Activated B cell treated with CpG ODN at 0.5 μM for 24 hours (primary cell): Measurements from ENCODE around the gene DLGAP4. TPM values are rescaled to one million over a fixed set of nuclear protein-coding genes. Genes with fewer than 3 reads are reported as not detected.

Source experiments
- ATAC-seq: fragments of 200-7000 bp; cut with Tn5 transposase; one replicate; pipeline ENCODE4 v1.10.0; 2021; ENCODE audit warnings: low read depth, mild to moderate bottlenecking, moderate library complexity
- CTCF ChIA-PET: fragments of 350-600 bp; sonication (Branson Sonifier 250); formaldehyde crosslinking; loops from one replicate; lab custom pipeline; 2021; ENCODE audit warnings: antibody characterized with exemption; lab: Charles Lee
- POLR2A ChIA-PET: fragments of 350-600 bp; sonication (Branson Sonifier 250); formaldehyde crosslinking; loops from one replicate; lab custom pipeline; 2021; ENCODE audit warnings: antibody characterized with exemption; lab: Charles Lee
- DNase-seq: peaks from one replicate; pipeline ENCODE4 v3.0.0; 2022
- H3K27ac Mint-ChIP-seq: one replicate; pipeline ENCODE4 v1.8.0; 2020; ENCODE audit warnings: mixed read lengths
- H3K27me3 Mint-ChIP-seq: one replicate; pipeline ENCODE4 v1.8.0; 2021; ENCODE audit warnings: mixed read lengths
- H3K36me3 Mint-ChIP-seq: one replicate; pipeline ENCODE4 v1.8.0; 2021; ENCODE audit warnings: low read depth, mixed read lengths
- H3K4me1 Mint-ChIP-seq: one replicate; pipeline ENCODE4 v1.8.0; 2021; ENCODE audit warnings: mixed read lengths
- H3K4me3 Mint-ChIP-seq: one replicate; pipeline ENCODE4 v1.8.0; 2020; ENCODE audit warnings: mild to moderate bottlenecking, mixed read lengths
- H3K9me3 Mint-ChIP-seq: one replicate; pipeline ENCODE4 v1.8.0; 2020; ENCODE audit warnings: mixed read lengths
- intact Hi-C: fragments of 100-400 bp; cut with micrococcal nuclease; formaldehyde crosslinking; loops from one replicate; pipeline ENCODE4 v1.15.1; 2024
- total RNA-seq: library from RNA; stranded (reverse); gene quantifications from 2 replicates; pipeline ENCODE4 v1.2.3, GENCODE V29; 2022
- TF ChIP-seq, protein P1 (sequence below): fragments of 200-600 bp; IDR thresholded peaks from one replicate; pipeline ENCODE4 v1.8.0; 2022; ENCODE audit warnings: antibody characterized with exemption, mild to moderate bottlenecking

Gene DLGAP4
- total RNA-seq, 1 donor from 2014 or later = 38.7 TPM

DNA sequence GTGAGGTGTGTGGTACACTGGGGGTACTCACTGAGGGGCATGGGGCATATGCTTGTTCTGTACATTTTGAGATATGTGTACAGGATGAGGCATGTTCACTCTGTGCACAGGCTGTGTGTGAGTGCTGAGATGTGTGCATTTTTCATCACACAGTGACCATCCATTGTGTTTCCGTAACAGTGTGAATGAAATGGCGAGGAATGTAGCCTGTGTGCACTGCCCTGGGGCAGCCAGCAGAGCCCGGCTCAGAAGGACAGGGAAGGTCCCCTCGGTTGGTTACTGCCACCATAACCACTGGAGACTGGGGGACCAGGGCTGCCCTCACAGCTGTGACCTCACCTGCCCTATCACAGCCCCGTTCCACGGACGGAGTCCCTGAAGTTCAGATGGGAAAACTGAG lies 129.0 kb downstream of the DLGAP4 start:
- peaks cover 4% of the 10 kb centered on the region for H3K27me3 Mint-ChIP-seq
- H3K27ac Mint-ChIP-seq = no peak overlapping the region
- DNase-seq (no peak), ATAC-seq (no peak)
- H3K9me3 Mint-ChIP-seq = no peaks in the 10 kb centered on the region
- H3K4me3 Mint-ChIP-seq = no peak overlapping the region
- no peaks in the 10 kb centered on the region for H3K36me3 Mint-ChIP-seq
- POLR2A ChIA-PET = interaction anchor here (0.6 kb wide), 1 partner anchor 27 kb away, joined by 3 read pairs; no protein-coding TSS in a partner anchor
- TF ChIP-seq, protein P1, sequence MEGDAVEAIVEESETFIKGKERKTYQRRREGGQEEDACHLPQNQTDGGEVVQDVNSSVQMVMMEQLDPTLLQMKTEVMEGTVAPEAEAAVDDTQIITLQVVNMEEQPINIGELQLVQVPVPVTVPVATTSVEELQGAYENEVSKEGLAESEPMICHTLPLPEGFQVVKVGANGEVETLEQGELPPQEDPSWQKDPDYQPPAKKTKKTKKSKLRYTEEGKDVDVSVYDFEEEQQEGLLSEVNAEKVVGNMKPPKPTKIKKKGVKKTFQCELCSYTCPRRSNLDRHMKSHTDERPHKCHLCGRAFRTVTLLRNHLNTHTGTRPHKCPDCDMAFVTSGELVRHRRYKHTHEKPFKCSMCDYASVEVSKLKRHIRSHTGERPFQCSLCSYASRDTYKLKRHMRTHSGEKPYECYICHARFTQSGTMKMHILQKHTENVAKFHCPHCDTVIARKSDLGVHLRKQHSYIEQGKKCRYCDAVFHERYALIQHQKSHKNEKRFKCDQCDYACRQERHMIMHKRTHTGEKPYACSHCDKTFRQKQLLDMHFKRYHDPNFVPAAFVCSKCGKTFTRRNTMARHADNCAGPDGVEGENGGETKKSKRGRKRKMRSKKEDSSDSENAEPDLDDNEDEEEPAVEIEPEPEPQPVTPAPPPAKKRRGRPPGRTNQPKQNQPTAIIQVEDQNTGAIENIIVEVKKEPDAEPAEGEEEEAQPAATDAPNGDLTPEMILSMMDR = no peak
- intact Hi-C loops = no loop called here
- H3K4me1 Mint-ChIP-seq = peaks cover 10% of the 10 kb centered on the region
- CTCF ChIA-PET = no interaction called here

DNA sequence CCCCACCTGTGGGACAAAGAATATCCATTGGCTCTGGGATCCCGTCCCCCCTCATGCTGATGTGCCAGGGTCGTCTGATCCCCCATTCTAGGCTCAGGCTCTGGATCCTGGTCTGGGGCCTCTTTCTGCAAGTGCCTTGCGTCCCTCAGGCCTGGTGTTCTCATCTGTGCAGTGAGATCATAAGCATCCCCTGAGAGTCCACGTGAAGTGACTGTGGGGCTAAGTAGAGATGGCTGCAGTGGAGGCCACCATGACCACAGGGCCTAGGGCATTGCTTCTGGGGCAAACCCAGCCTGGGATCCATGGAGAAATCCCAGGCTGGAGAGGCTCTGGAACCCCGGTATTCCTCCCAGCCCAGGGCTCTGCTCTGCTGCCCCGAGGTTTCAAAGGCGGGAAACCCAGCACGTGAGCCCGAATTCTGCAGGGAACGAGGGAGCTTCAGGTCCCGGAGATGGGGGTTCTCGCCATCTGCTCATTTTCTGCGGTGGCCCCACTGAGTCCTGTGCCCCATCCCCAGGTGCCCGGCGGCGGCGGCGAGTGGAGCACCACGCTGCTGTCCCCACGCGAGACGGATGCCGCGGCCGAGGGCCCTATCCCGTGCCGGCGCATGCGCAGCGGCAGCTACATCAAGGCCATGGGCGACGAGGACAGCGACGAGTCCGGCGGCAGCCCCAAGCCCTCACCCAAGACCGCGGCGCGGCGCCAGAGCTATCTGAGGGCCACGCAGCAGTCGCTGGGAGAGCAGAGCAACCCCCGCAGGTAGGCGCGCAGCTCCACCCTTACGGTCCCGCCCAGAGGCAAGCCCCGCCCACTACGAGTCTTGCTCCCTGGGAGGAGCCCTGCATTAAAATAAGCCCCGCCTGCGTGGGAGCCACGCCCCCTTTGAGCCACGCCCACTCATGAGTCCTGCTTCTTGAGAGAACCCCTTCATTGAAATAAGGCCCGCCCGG lies 129.7 kb downstream of the DLGAP4 start:
- intact Hi-C loops = no loop called here

DNA sequence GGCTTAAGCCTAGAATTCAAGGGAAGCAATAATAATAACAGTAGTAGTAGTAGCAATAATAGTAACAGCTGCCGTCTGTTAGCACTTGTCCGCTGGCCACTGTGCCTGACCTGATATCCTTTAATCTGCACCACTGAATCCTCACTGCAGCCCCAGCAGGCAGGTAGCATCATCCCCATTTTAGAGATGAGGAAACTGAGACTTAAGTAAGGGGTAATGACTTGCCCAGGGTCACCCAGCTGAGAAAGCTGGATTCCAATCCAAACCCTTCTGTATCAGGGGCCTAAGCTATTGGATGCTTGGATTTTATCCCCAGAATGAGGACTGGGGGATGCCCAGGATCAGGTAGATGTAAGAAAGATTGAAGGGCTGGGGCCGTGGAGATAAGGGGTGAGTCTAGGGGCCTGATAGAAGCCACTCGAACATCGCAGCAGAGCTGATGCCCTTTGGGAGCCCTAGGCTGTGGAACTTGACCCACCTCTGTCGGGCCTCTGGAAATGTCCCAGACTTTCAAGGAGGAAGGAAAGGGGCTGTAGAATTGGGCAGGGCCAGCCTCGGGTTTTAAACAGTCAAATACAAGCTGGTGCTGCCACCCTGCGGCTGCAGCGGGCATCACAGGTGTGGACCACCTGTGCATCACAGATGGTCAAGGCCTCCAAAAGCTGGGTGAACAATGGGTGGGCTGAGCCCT lies 133.0 kb downstream of the DLGAP4 start:
- intact Hi-C loops = loop anchor here (1.0 kb wide), 5 partner anchors 166 to 444 kb away; no protein-coding TSS in a partner anchor
- H3K4me3 Mint-ChIP-seq = no peak overlapping the region
- no peaks in the 10 kb centered on the region for H3K36me3 Mint-ChIP-seq
- H3K4me1 Mint-ChIP-seq = peaks cover 10% of the 10 kb centered on the region
- H3K27ac Mint-ChIP-seq = no peak overlapping the region
- ChIA-PET CTCF (interaction anchor here (0.6 to 2.8 kb wide), 15 partner anchors 12 to 479 kb away, joined by 3 to 14 read pairs (median 3); no protein-coding TSS in a partner anchor), POLR2A (interaction anchor here (0.7 kb wide), 1 partner anchor 165 kb away, joined by 3 read pairs; no protein-coding TSS in a partner anchor)
- TF ChIP-seq, protein P1 = no peak
- peak; percentile 58 for DNase-seq
- no peaks in the 10 kb centered on the region for H3K9me3 Mint-ChIP-seq
- ATAC-seq = peak; percentile 48
- H3K27me3 Mint-ChIP-seq = peaks cover 4% of the 10 kb centered on the region

More for the DNA sequence above, 129.7 kb downstream of the DLGAP4 start:
- peak; percentile 69 for DNase-seq
- H3K36me3 Mint-ChIP-seq = no peaks in the 10 kb centered on the region
- ChIA-PET POLR2A (interaction anchor here (0.6 to 0.7 kb wide), 3 partner anchors 23 to 481 kb away, joined by 3 read pairs; no protein-coding TSS in a partner anchor), CTCF (no interaction called here)
- peak; percentile 94 for ATAC-seq
- H3K27ac Mint-ChIP-seq = no peak overlapping the region
- H3K9me3 Mint-ChIP-seq = no peaks in the 10 kb centered on the region
- TF ChIP-seq, protein P1 = no peak
- H3K4me3 Mint-ChIP-seq = peak overlapping the region; percentile 46
- peaks cover 10% of the 10 kb centered on the region for H3K4me1 Mint-ChIP-seq
- H3K27me3 Mint-ChIP-seq = peaks cover 4% of the 10 kb centered on the region

DNA sequence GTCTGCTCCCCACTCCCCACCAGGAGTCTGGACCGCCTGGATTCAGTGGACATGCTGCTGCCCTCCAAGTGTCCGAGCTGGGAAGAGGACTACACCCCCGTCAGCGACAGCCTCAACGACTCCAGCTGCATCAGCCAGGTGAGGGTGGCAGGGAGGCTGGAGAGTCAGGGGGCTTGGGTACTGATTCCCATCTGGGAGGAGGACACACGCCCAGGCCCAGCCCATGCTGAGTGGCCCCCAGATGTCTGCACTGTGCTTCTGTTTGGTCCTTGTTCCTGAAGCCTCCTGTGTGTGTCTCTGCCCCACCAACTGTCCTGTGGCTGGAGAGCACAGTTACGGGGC lies 133.6 kb downstream of the DLGAP4 start:
- H3K9me3 Mint-ChIP-seq = no peaks in the 10 kb centered on the region
- H3K4me1 Mint-ChIP-seq = peaks cover 5% of the 10 kb centered on the region
- CTCF ChIA-PET = interaction anchor here (0.6 to 2.8 kb wide), 11 partner anchors 12 to 354 kb away, joined by 3 to 14 read pairs (median 4); no protein-coding TSS in a partner anchor
- TF ChIP-seq, protein P1 = no peak
- POLR2A ChIA-PET = interaction anchor here (0.7 kb wide), 1 partner anchor 166 kb away, joined by 3 read pairs; no protein-coding TSS in a partner anchor
- H3K27me3 Mint-ChIP-seq = peaks cover 4% of the 10 kb centered on the region
- H3K36me3 Mint-ChIP-seq = no peaks in the 10 kb centered on the region
- intact Hi-C loops = loop anchor here (1.0 kb wide), 5 partner anchors 166 to 444 kb away; no protein-coding TSS in a partner anchor
- ATAC-seq (no peak), DNase-seq (no peak)
- H3K4me3 Mint-ChIP-seq = no peak overlapping the region
- H3K27ac Mint-ChIP-seq = no peak overlapping the region
